Measurements from ENCODE around the gene PCSK9.
"Not testable (repeated sequence)": the region's sequence is repeated elsewhere in the genome, so short reads cannot be mapped to it uniquely, and the experiment has no call there.

Gene PCSK9

DNA sequence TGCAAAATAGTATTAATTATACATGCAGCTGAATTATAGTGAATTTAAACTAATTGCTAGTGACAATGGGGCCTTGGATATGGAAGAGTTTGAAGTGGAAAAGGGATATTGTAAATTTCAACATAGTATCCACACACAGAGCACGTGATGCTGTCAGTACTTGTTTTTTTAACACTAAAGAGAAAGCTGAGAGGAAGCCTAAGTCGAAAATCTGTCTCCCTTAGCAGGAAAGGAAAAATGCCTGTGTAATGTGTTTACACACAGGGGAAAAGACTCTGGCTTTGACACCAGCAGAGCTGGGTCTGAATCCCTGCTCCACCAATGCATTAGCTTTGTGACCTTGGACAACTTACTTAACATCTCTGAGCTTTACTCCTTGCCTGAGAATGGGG, 42.6 kb downstream of the PCSK9 start:
- DNase-seq, result no peak

DNA sequence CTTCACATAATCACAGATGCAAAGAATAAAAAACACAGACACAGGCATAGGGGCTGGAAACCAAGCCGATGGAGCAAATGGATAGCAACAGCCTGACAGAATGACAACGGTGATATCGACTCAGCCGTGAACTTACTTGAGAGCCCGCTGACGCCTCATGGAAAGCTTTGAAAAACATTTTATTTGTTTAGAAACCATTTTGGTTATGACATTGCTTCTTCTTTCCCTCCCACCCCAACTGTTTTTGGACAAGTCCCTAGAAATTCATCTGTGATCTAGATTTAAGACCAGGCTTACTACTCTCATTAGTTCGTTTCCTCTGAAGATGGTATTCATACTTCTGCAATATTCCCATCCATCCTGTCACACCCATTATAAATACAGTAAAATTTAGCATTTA, 44.9 kb downstream of the PCSK9 start:
- DNase-seq, result no peak

GRCh38 chr1:55087439-55087838, 48.1 kb downstream of the PCSK9 start:
- no peak for DNase-seq

- DNase-seq, result no peak
Observed at GRCh38 chr1:55088413-55088812, 49.1 kb downstream of the PCSK9 start.

- DNase-seq, result no peak
Observed at GRCh38 chr1:55089683-55090082, 50.3 kb downstream of the PCSK9 start.

GRCh38 chr1:55092475-55092874, 53.1 kb downstream of the PCSK9 start:
- DNase-seq, result no peak

- DNase-seq, result no peak
Observed at GRCh38 chr1:55095095-55095494, 55.7 kb downstream of the PCSK9 start.

- DNase-seq, result no peak
Observed at GRCh38 chr1:55103891-55104290, 64.5 kb downstream of the PCSK9 start.

DNA sequence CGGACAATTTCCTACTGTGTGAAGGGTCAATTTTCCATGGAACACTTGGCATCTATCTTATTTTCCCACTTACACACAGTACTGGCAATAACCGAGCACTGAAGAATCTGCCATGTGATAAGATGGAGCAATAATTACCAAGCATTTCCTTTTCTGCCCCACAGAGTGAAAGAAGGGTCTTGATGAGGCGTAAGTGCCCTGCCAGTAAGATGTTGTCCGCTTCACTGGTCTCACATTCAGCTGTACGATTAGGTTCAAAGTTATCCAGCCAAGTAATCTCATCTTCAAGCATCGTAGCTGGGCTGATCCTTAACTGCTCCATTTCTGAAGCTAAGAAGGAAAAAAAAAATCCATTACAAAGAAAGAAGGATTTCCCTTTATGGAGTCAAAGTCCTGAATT, 67.8 kb downstream of the PCSK9 start:
- DNase-seq, result no peak

GRCh38 chr1:55109005-55109404, 69.7 kb downstream of the PCSK9 start:
- DNase-seq, result not testable (repeated sequence)

All from kidney glomerular epithelial cell (primary cell).